ENCODE results near the gene KAZN.

The KAZN gene

GRCh38 chr1:15070145-15070748 lies 471.8 kb downstream of the KAZN start:
- no peak for DNase-seq

- DNase-seq: no peak
These were observed 473.5 kb downstream of the KAZN start for GRCh38 chr1:15071936-15072335.

- no peak for DNase-seq
These were observed 475.4 kb downstream of the KAZN start for GRCh38 chr1:15073799-15074308.

- DNase-seq: no peak
These were observed 476.7 kb downstream of the KAZN start for GRCh38 chr1:15075175-15075574.

GRCh38 chr1:15075817-15076216 lies 477.3 kb downstream of the KAZN start:
- peak; percentile 49 to 69 for DNase-seq

- DNase-seq: no peak
These were observed 478.3 kb downstream of the KAZN start for GRCh38 chr1:15076807-15077206.

- DNase-seq: no peak
These were observed 478.9 kb downstream of the KAZN start for GRCh38 chr1:15077384-15077783.

- no peak for DNase-seq
These were observed 482.0 kb downstream of the KAZN start for GRCh38 chr1:15080328-15081007.

GRCh38 chr1:15081102-15081501 lies 482.6 kb downstream of the KAZN start:
- no peak for DNase-seq

GRCh38 chr1:15083578-15083977 lies 485.1 kb downstream of the KAZN start:
- peak; percentile 94 to 96 for DNase-seq

- no peak for DNase-seq
These were observed 489.9 kb downstream of the KAZN start for GRCh38 chr1:15088281-15088971.

GRCh38 chr1:15089258-15089992 lies 490.9 kb downstream of the KAZN start:
- DNase-seq: peak; percentile 12 to 49

- no peak for DNase-seq
These were observed 491.9 kb downstream of the KAZN start for GRCh38 chr1:15090373-15090772.

- no peak for DNase-seq
These were observed 495.6 kb downstream of the KAZN start for GRCh38 chr1:15094056-15094455.

GRCh38 chr1:15094719-15095495 lies 496.4 kb downstream of the KAZN start:
- no peak for DNase-seq

- DNase-seq: peak; percentile 53 to 63
These were observed 497.0 kb downstream of the KAZN start for GRCh38 chr1:15095496-15095875.

- no peak for DNase-seq
These were observed 497.8 kb downstream of the KAZN start for GRCh38 chr1:15096293-15096692.

- DNase-seq: no peak
These were observed 500.0 kb downstream of the KAZN start for GRCh38 chr1:15098176-15099125.

- DNase-seq: no peak
These were observed 501.1 kb downstream of the KAZN start for GRCh38 chr1:15099441-15100120.

- peak; percentile 16 to 62 for DNase-seq
These were observed 501.8 kb downstream of the KAZN start for GRCh38 chr1:15100121-15100879.

Data from inflammatory macrophage treated with lipopolysaccharide for 1 hour (primary cell).